A549 (cell line): ENCODE results near the gene TMC5.

Experiments
- BHLHE40 ChIP-seq: IDR thresholded peaks from 2 replicates; pipeline ENCODE4 v1.6.1; 2012; ENCODE audit warnings: low read depth, low read length, inconsistent platforms
- CEBPB ChIP-seq, 2 experiments: fragments of >200 bp in 1 of 2; sonication (Bioruptor Twin) in 1 of 2; formaldehyde crosslinking in 1 of 2; IDR thresholded peaks; 2 replicates each; pipeline ENCODE4 v1.6.1; 2012 to 2016
- EP300 ChIP-seq, 2 experiments: fragments of >200 bp; sonication (Bioruptor Twin); formaldehyde crosslinking; IDR thresholded peaks; 2 replicates in 1 of 2; 3 replicates in 1 of 2; pipeline ENCODE4 v1.6.1; 2016 to 2017
- JUNB ChIP-seq: fragments of >200 bp; sonication (Bioruptor Twin); formaldehyde crosslinking; IDR thresholded peaks from 2 replicates; pipeline ENCODE4 v1.6.1; 2016
- POLR2A ChIP-seq: IDR thresholded peaks from 2 replicates; pipeline ENCODE4 v1.6.1; 2012; ENCODE audit warnings: mild to moderate bottlenecking, low read length

DNA sequence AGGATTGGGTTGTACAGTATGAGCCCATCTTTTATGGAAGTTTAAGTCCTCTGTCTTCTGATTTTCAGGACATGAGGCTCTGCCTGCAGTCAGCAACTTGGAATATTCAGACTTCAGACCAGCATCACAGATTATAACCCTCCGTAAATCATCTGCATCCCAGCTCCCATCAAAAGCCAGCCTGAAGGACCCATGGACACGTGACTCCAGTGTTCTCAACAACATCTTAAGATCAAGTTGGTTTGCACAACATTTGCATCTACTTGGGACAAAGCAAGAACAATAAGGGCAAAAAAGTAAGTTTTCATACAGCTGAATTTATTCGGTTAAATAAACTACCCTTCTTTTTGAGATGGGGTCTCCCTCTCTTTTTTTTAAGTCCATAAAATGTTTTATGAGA, 12.7 kb downstream of the TMC5 start:
- TF ChIP-seq BHLHE40 (no peak), POLR2A (no peak), JUNB (no peak), CEBPB (IDR thresholded peaks at IDR 0.05) (no peak), EP300 (IDR thresholded peaks at IDR 0.05) (no peak)
